HG02759 (cell line): ENCODE data around the gene AGPAT1.
A peak's percentile ranks its signal among the peaks of the same experiment; 100 is the strongest.
"Not testable (repeated sequence)": the region's sequence is repeated elsewhere in the genome, so short reads cannot be mapped to it uniquely, and the experiment has no call there.

Source experiments
- ATAC-seq: cut with Tn5 transposase; IDR thresholded peaks from one replicate; pipeline ENCODE4 v1.9.1; 2021; ENCODE audit warnings: mild to moderate bottlenecking, moderate library complexity; ENCODE audit not compliant: unreplicated experiment

AGPAT1 gene

DNA sequence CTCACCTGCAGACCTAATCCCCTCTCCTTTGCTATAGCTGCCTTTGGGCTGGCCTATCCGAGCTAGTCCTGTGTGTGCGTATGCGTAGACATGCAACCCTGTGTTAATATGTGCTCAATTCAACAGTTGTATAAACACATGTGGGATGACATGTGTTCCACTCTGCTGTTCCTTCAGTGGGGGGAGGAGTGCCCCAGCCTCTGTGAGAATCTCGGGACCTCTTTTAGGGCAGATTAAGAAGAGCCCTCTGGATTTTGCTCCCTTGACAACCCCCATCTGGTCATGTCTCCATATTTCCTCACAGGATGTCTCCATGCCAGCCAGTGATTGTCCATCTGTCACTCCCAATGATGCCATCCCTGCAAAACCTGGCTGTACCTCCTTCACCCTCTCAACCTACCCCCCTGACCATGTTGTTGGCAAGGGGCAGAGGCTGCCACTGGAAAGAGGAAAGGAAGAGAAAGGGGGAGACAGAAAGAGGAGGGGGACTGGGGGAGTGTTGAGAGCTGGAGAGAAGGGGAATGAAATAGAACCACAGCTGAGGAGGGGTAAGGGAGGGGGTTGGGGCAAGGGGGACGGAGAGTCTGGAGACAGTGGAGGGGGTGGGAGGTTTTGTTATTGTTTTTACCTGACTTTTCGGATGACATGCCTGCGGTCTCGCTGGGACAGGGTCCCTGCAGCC lies 24.6 kb downstream of the AGPAT1 start:
- no peak for ATAC-seq

DNA sequence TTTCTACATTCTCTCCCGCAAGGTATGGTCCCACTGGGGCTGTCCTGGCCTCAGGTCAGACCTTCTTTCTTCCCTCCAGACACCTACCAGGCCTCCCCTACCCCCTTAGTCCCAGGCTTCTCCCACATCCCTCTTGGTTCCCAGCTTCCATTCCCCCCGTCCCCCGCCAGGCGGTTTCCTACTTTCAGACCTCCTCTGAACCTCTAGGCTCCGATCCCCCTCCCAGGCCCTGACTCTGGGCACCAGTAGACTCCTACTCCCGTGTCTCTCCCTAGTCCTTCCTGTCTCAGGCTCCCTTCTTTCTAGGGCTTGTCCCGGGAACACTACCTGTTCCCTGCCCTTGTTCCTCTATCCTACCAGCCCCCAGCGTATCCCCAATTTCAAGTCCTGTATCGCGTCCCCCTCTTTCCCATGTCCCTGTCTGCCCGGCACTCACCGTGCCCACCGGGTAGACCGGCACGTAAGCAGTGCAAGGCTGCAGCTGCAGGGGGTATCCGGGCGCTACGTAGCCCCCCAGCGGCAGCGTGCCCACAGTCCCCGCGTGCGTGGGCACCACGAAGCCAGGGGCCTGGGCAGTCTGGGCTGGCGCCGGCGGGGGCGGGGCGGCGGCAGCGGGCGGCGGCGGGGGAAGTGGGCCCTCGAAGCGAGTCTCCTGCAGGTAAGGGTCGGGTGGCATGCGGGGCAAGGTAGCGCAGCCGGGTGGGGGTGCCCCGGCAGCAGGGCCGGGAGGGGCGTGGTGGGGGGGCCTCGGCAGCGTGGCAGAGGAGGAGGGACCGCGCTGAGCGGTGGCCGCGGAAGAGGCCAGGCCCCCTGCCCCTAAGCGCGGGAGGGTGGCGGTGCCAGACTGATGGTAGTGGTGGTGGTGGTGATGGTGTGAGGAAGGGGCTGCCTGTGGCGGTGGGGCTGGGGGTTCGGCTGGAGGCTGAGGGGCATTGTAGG lies 25.7 kb downstream of the AGPAT1 start:
- ATAC-seq: no peak

DNA sequence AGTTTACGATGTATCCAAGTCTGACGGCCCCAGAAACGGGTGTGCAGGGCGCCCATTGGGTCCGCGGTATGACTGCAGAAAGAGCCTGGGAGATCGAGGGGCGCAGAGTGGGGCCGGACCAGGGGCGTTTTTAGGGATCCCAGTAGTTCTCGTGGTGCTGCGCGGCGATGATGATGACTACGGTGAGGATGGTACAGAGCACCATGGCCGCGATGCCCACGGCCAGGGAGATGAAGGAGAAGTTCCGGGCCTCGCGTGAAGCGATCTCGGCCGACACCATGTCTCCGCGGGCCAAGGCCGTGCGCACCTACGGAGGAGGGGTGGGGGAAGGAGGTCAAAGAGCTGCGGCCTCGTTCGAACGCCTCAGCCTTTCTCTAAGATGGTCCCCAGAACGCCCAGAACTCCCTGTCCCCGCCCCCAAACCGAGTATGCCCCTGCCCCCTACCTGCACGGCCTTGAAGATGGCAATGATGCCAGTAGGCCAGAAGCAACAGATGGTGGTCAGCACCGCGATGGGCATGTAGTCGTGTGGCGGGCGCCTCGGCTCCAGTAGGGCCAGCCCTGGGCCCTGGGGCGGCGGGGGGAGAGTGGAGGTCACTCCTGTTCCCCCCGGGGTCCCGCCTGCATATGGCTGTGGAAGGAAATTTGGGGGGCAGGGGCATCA lies 26.7 kb downstream of the AGPAT1 start:
- ATAC-seq: no peak

DNA sequence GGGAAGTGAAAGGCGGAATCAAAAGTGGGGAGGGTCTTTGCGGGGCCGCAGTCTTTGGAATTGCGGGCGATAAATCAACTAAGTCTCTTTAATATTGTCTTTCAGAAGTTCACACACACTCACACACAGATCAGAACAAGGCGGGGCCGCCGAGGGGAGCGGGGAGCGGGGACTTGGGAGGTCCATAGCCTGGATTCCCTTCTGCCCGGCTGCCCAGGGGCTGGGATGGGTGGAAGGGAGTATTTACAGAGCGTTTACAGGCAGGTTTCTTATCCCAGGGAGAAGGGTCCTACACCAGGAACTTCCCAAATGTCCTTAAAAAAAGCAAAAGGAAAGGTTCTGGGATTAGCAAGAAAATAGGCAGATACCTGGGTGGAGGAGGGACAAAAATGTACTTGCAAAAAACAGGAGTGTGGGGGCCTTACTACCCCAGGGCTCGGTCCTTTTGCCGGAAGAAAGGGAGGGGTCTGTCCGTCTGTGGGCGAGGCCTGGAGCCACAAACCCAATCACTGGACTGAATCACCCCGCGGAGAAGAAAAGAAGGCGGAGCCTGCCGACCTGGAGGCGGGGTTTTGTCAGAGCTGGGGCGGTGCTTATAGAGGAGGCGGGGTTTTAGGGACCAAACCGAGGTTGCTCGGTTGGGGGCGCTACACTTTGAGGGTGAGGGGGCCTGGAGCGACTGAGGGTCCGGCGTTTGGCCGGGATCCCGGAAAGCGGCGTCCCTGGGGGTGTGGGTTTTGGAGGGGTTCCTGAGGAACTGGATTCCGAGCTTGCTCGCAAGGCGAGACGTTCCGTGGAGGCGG lies 27.4 kb downstream of the AGPAT1 start:
- ATAC-seq: no peak

DNA sequence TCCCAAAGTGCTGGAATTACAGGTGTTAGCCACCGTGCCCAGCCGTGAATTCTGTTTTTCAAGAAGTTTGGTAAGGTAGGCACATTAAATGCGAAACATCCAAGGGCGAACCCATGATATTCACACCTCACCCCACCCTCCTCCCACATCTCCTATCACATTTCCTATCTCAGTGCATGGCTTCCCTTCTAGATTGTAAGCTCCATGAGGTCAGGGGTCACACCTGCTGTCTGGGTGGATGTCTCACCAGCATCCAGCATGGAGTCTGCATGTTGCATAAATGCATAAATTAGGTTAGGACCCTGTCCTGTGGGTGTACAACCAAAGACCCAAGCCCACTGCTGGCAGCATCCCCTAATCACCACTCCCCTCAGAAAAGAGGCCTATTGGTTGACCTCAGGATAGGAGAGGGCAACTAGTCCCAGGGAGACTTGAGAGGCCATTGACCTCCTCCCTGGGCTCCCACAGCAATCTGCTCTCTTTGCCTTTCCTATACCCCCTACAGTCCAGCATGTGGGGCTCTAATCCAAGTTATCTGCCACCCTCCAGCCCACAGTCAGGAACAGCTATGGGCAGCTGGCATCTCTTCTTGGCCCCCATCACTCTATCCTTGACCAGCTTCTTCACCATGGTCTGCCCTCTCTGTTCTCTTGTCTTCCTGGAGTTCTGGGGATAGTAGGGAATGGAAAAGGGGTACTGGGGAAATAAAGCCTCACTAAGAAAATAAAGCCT lies 28.3 kb downstream of the AGPAT1 start:
- ATAC-seq: no peak

GRCh38 chr6:32146687-32147086 lies 29.2 kb downstream of the AGPAT1 start:
- no peak for ATAC-seq

DNA sequence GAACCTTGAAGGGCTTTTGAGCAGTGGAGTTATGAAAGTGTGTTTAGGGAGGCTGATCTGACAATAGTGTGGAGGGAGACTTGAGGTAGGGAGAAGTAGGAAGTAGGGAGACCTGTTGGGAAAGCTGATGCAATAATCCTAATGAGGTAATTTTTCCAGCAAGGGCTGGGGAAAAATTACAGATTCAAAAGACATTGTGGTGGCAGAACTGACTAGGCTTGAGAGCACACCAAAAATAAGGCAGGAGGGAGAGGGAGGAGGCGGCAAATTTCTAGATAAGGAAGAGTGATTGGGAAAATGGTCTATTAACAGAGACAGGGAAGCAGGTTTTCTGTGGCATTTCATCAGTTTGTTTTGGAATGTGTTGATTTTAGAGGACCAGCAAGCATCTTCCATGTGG lies 29.6 kb downstream of the AGPAT1 start:
- no peak for ATAC-seq

DNA sequence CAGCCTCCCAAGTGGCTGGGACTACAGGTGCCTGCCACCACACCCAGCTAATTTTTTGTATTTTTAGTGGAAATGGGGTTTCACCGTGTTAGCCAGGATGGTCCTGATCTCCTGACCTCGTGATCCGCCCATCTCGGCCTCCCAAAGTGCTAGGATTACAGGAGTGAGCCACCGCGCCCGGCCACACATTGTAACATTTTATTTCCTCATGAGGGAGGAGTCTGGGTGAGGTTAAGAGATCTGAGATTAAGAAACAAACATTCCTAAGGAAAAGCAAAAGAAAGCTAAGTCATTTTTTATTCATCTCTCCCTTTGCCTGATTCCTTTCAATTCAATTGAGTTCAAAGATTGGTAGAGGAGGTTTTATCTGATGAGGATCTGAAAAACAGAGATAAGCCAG lies 31.6 kb downstream of the AGPAT1 start:
- not testable (repeated sequence) for ATAC-seq

GRCh38 chr6:32140420-32141046 lies 35.4 kb downstream of the AGPAT1 start:
- no peak for ATAC-seq

GRCh38 chr6:32139590-32139989 lies 36.3 kb downstream of the AGPAT1 start:
- ATAC-seq: no peak

DNA sequence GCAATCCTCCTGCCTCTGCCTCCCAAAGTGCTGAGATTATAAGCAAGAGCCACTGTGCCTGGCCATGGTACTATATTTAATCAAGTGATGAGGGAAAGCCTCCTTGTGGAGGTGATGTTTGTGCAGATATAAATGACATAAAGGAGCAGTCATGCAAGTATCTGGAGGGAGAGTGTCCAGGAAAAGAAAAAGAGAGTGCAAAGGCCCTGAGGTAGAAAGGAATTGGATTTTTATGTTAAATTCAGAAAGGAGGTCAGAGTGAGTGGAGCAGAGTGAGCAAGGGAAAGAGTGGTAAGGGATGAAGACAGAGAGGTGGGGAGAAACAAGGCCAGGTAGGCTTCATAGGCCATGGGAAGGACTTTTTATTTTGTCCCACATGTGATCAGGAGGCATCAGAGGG lies 38.4 kb downstream of the AGPAT1 start:
- no peak for ATAC-seq

- ATAC-seq: no peak
Measured at GRCh38 chr6:32133786-32134185, 42.1 kb downstream of the AGPAT1 start.

DNA sequence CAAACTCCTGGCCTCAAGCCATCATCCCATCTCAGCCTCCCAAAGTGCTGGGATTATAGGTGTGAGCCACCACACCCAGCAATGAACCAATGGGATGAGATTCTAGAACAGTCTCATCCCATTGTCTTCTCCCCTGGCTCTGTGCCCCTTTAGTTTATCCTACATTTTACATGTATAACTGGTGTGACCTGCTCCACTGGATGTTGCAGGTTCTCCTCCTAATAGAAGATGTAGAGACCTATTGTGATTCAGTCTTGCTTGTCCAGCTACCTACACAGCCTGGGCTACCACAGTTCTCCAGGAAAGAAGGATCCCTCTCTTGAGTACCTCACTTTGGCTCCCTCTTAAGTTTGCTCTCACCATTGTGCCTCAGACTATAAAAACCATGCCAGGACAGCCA lies 43.8 kb downstream of the AGPAT1 start:
- no peak for ATAC-seq

GRCh38 chr6:32131439-32131948 lies 44.4 kb downstream of the AGPAT1 start:
- no peak for ATAC-seq

DNA sequence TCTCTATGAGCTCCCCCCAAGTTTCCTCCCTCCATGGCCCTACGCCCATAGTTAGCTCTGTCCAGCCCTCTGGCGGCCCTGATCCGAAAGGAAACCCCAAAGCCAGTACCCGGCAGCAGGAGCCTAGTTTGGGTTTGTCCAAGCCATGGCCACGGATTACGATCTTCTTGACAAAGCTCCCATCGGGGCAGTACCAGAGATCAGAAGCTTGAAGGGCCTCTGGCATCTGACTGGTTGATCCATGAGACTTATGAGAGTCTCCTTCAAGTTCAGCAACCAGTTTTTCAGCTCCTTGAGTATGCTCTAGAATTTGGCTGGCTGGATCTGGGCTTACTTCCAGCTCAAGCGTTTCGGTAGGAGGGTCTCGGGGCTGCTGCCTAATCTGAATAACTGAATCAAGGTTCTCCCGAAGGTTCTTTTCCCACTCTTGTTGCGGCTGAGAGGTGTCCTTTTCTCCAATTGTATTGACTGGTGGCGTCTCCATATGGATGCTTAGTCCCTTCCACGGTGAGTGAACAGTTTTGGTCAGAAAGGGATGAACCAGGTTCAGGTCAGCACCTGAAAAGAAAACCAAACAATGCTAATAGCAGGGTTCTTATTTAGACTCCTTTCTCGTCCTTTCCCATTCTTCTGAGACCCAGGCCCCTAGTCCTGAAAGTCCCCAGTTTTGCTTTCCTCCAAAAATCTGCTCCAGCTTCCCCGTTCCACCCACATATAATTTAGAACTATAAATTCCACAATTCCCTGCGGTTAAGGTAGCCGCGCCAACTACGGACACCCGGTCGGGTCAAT lies 46.4 kb downstream of the AGPAT1 start:
- ATAC-seq: no peak

- no peak for ATAC-seq
Measured at GRCh38 chr6:32128751-32129296, 47.1 kb downstream of the AGPAT1 start.

GRCh38 chr6:32127717-32128592 lies 47.9 kb downstream of the AGPAT1 start, which contains the start of gene ATF6B:
ATF6B (minus strand) TSS chr6:32128246; CDS start chr6:32128207, 39 bp downstream.
- peak; percentile 83 for ATAC-seq

GRCh38 chr6:32127409-32127716 lies 48.5 kb downstream of the AGPAT1 start:
- no peak for ATAC-seq
